Cardiac muscle cell (in vitro differentiated cells and primary cell): Measurements from ENCODE around the gene DDC. TPM values are rescaled to one million over a fixed set of nuclear protein-coding genes. Genes with fewer than 3 reads are reported as not detected.

Experiments
- DNase-seq, 2 donors: peaks; one replicate each; pipeline versions ENCODE4 v3.0.0 to v3.0.0-alpha.2; 2010 to 2017; ENCODE audit warnings: low read depth in 1 of 2, low spot score in 1 of 2
- H3K27ac ChIP-seq: fragments of 200-600 bp; sonication (generic); 2 replicates; pipeline ENCODE4 v1.5.1; 2016
- H3K27me3 ChIP-seq: fragments of 200-600 bp; sonication (generic); 2 replicates; pipeline ENCODE4 v1.6.0; 2016; ENCODE audit warnings: control low read depth
- H3K36me3 ChIP-seq: fragments of 200-600 bp; sonication (generic); 2 replicates; pipeline ENCODE4 v1.5.1; 2016; ENCODE audit warnings: control low read depth
- H3K4me1 ChIP-seq: fragments of 200-600 bp; sonication (generic); 2 replicates; pipeline ENCODE4 v1.8.1; 2017; ENCODE audit warnings: low read depth, mild to moderate bottlenecking, mixed run types
- H3K4me3 ChIP-seq: fragments of 200-600 bp; sonication (generic); 2 replicates; pipeline ENCODE4 v1.5.1; 2016; ENCODE audit warnings: mild to moderate bottlenecking
- H3K9me3 ChIP-seq: fragments of 200-600 bp; sonication (generic); 2 replicates; pipeline ENCODE4 v1.5.1; 2017; ENCODE audit warnings: low read depth, mild to moderate bottlenecking, control low read depth
- polyA plus RNA-seq: library from polyadenylated mRNA; unstranded; fragments of >200 nt; fragmentation: Nextera tagmentation; extraction: Ambion mirVana; gene quantifications from 2 replicates; pipeline ENCODE4 v1.2.1, GENCODE V29; 2016
- total RNA-seq: library from RNA; depleted of rRNA; stranded (reverse); fragments of >200 nt; gene quantifications from 2 replicates; pipeline ENCODE4 v1.2.3, GENCODE V29; 2016
- TF ChIP-seq, protein P1 (sequence below): IDR thresholded peaks from 2 replicates; pipeline ENCODE4 v1.5.1; 2012; ENCODE audit warnings: low read depth, mild to moderate bottlenecking, low read length

Gene DDC
- total and polyA plus RNA-seq, 2 experiments from 2014 or later, result not detected

DNA sequence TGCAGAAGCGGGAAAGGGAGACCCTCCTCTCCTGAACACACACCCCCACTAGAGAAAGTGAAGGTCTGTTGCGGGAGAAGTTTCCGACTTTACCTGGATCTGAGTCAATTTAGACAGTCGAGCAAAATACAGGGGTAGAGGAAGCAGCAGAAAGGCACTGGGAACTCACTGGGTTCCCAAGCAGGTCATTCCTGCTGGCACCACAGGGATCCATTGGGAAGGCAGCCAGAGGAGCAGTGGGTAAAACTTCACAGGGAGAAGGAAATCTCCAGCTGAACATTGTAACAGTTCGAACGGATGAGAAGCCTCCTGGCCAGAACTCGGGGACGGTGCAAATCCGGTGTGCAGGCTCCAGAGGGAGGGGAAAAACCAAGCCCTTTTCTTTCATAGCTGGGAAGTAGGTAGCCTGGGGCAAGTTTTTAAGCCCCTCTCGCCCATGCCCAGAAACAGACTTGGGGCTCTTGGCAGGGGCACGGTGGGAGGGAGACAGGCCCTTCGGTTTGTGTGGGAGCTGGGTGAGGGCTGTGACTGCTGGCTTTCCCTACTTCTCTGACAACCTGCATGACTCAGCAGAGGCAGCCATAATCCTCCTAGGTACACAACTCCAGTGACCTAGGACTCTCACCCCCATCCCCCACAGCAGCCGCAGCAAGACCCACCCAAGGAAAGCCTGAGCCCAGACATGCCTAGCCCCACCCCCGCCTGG, 51.9 kb downstream of the DDC start:
- Histone ChIP-seq H3K9me3 (no peaks in the 10 kb centered on the region), H3K4me1 (no peaks in the 10 kb centered on the region), H3K36me3 (no peaks in the 10 kb centered on the region), H3K27me3 (no peaks in the 10 kb centered on the region), H3K4me3 (no peak overlapping the region), H3K27ac (no peak overlapping the region)
- TF ChIP-seq, protein P1, sequence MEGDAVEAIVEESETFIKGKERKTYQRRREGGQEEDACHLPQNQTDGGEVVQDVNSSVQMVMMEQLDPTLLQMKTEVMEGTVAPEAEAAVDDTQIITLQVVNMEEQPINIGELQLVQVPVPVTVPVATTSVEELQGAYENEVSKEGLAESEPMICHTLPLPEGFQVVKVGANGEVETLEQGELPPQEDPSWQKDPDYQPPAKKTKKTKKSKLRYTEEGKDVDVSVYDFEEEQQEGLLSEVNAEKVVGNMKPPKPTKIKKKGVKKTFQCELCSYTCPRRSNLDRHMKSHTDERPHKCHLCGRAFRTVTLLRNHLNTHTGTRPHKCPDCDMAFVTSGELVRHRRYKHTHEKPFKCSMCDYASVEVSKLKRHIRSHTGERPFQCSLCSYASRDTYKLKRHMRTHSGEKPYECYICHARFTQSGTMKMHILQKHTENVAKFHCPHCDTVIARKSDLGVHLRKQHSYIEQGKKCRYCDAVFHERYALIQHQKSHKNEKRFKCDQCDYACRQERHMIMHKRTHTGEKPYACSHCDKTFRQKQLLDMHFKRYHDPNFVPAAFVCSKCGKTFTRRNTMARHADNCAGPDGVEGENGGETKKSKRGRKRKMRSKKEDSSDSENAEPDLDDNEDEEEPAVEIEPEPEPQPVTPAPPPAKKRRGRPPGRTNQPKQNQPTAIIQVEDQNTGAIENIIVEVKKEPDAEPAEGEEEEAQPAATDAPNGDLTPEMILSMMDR, result no peak
- DNase-seq, result no peak

DNA sequence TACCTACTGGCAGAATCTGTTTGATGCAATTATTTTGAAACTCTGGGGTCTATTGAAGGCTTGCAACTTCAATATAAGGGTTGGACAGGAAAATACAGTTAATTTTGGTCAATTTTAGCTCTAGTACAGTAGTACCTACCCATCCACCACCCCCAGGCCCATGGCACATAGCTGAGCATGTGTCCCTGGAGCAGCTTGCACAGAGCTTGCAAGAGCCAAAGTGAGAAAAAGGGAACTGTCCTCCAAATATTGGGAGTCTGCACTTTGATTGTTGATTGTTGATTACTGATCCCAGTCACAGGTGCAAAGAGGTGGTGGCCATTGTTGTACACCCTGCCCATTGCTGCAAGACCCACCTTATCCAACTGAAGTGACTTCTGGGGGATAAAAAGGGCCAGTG, 52.8 kb downstream of the DDC start:
- Histone ChIP-seq H3K27me3 (no peaks in the 10 kb centered on the region), H3K9me3 (no peaks in the 10 kb centered on the region), H3K27ac (no peak overlapping the region), H3K36me3 (no peaks in the 10 kb centered on the region), H3K4me1 (no peaks in the 10 kb centered on the region), H3K4me3 (no peak overlapping the region)
- DNase-seq, result no peak
- TF ChIP-seq, protein P1, result no peak

DNA sequence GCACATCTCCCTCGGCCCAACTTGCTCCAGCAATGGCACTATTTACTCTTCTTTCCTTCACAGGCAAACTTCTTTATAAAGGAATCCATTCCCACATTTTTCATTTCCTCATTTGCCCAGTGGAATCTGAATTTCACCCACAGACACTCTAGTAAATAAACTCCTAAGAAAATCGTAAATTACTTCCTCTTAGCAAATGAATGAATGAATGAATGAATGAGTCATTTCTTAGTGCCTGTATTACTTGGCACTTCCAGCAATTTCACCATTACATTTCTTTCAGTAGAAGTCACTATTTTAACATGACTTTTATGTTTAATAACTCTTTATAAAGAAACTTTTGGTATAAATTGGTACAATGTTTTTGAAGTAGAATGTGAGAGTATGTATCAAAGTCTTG, 55.7 kb downstream of the DDC start:
- TF ChIP-seq, protein P1, result no peak
- Histone ChIP-seq H3K4me1 (no peaks in the 10 kb centered on the region), H3K27me3 (no peaks in the 10 kb centered on the region), H3K36me3 (no peaks in the 10 kb centered on the region), H3K27ac (no peak overlapping the region), H3K4me3 (no peak overlapping the region), H3K9me3 (no peaks in the 10 kb centered on the region)
- DNase-seq, result no peak

DNA sequence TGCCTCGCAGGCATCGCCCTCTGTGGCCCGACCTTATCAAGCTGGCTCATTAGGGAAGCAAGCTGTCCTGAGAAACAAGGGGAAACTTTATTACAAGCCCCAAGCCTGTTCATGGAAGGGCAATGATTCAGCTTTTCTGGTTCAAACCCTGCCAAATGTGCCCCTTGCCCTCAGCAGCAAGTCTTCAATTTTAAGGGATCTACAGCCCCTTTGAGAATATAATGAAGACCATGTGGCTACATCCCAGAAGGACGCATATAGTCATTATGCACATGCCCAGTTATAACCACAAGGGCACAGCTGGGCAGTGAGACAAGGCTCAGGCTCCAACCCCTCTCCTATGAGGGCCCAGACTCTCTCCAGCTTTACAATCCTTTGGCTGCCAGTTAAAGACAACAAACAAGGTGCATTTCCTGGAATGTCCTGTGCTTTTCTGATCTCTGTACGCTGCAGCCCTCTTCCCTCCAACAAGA, 56.7 kb downstream of the DDC start:
- Histone ChIP-seq H3K27me3 (no peaks in the 10 kb centered on the region), H3K9me3 (no peaks in the 10 kb centered on the region), H3K27ac (no peak overlapping the region), H3K4me3 (no peak overlapping the region), H3K36me3 (no peaks in the 10 kb centered on the region), H3K4me1 (no peaks in the 10 kb centered on the region)
- no peak for DNase-seq
- TF ChIP-seq, protein P1, result no peak

DNA sequence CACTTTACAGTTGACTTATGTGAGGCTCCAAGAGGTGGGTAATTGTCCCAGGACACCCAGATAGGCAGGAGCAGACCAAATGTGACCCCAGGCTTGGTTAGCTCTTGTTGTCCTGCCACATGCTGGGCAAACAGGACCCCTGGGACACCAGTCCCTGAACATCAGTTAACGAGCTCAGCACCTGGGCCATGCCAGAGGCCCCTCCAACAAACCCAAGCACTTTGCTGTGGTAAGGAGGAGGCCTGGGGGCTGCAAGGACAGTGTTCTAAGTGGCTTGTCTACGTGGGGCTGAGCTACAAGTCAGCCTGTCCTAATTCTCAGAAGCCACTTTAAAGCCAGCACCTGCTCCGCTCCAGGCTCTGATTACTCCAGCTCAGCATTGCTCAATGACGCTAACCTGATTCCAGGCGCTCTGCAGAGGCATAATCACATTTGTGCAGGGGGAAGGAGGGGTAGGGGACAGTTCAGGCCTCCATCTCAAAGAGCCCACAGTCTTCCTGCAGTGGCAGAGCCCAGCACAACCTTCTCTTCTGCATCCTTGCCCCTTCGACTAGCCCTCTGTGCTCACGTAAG, 57.2 kb downstream of the DDC start:
- H3K27me3 ChIP-seq, result no peaks in the 10 kb centered on the region
- no peaks in the 10 kb centered on the region for H3K36me3 ChIP-seq
- no peak overlapping the region for H3K4me3 ChIP-seq
- no peaks in the 10 kb centered on the region for H3K9me3 ChIP-seq
- no peak overlapping the region for H3K27ac ChIP-seq
- TF ChIP-seq, protein P1, result no peak
- DNase-seq, result peak in 1 of 2 donors; percentile 13
- no peaks in the 10 kb centered on the region for H3K4me1 ChIP-seq
